Mesenchymal stem cell (in vitro differentiated cells and primary cell): ENCODE measurements around the gene RPL12.
A peak's percentile ranks its signal among the peaks of the same experiment; 100 is the strongest.

Experiments
- DNase-seq: peaks from one replicate; pipeline ENCODE4 v3.0.0-alpha.2; 2013
- H2AFZ ChIP-seq: one replicate; pipeline ENCODE4 v1.6.1; 2013; ENCODE audit warnings: low read depth, mild to moderate bottlenecking, control low read depth, inconsistent platforms, low read length, moderate library complexity
- H2AK5ac ChIP-seq: 2 replicates; pipeline ENCODE4 v1.6.1; 2013; ENCODE audit warnings: low read length, moderate library complexity, mild to moderate bottlenecking, inconsistent platforms; ENCODE audit not compliant: severe bottlenecking
- H2BK120ac ChIP-seq: one replicate; pipeline ENCODE4 v1.6.1; 2013; ENCODE audit warnings: low read depth, mild to moderate bottlenecking, inconsistent platforms, low read length, moderate library complexity
- H2BK12ac ChIP-seq, 2 experiments: one replicate each; pipeline ENCODE4 v1.6.1; 2013; ENCODE audit warnings: inconsistent platforms in 2 of 2, low read length in 2 of 2, mild to moderate bottlenecking in 2 of 2, moderate library complexity in 2 of 2, control low read depth in 1 of 2
- H2BK15ac ChIP-seq: one replicate; pipeline ENCODE4 v1.6.1; 2013; ENCODE audit warnings: mild to moderate bottlenecking, low read depth, inconsistent platforms; ENCODE audit not compliant: poor library complexity, severe bottlenecking
- H2BK5ac ChIP-seq: 2 replicates; pipeline ENCODE4 v1.6.1; 2013; ENCODE audit warnings: low read depth, mild to moderate bottlenecking, low read length, control low read depth, inconsistent platforms; ENCODE audit not compliant: poor library complexity, severe bottlenecking
- H3K14ac ChIP-seq, 2 experiments: one replicate each; pipeline ENCODE4 v1.6.1; 2013; ENCODE audit warnings: inconsistent platforms in 2 of 2, low read length in 2 of 2, control low read depth in 1 of 2, mild to moderate bottlenecking in 1 of 2, moderate library complexity in 1 of 2
- H3K18ac ChIP-seq, 2 experiments: one replicate each; pipeline ENCODE4 v1.6.1; 2013; ENCODE audit warnings: inconsistent platforms in 2 of 2, low read length in 2 of 2, control low read depth in 1 of 2, low read depth in 1 of 2, mild to moderate bottlenecking in 1 of 2
- H3K23ac ChIP-seq, 2 experiments: one replicate each; pipeline ENCODE4 v1.6.1; 2013; ENCODE audit warnings: inconsistent platforms in 2 of 2, low read length in 2 of 2, mild to moderate bottlenecking in 2 of 2, moderate library complexity in 2 of 2, control low read depth in 1 of 2
- H3K27ac ChIP-seq: 2 replicates; pipeline ENCODE4 v1.5.1; 2013; ENCODE audit warnings: mild to moderate bottlenecking, moderate library complexity, low read length, control low read depth, inconsistent platforms; ENCODE audit not compliant: poor library complexity, severe bottlenecking
- H3K27me3 ChIP-seq, 2 experiments: 2 replicates each; pipeline versions ENCODE4 v1.6.1 to v1.7.0; 2013; ENCODE audit warnings: low read length in 2 of 2, mild to moderate bottlenecking in 2 of 2, moderate library complexity in 2 of 2, control low read depth in 1 of 2, inconsistent platforms in 1 of 2; ENCODE audit not compliant: control insufficient read depth in 1 of 2, insufficient read depth in 1 of 2
- H3K36me3 ChIP-seq, 2 experiments: 2 replicates each; pipeline versions ENCODE4 v1.6.1 to v1.7.0; 2013; ENCODE audit warnings: low read length in 2 of 2, control low read depth in 1 of 2, inconsistent platforms in 1 of 2, low read depth in 1 of 2, mild to moderate bottlenecking in 1 of 2; ENCODE audit not compliant: insufficient read depth in 2 of 2, control insufficient read depth in 1 of 2
- H3K4ac ChIP-seq, 2 experiments: one replicate each; pipeline ENCODE4 v1.6.1; 2013; ENCODE audit warnings: inconsistent platforms in 2 of 2, low read length in 2 of 2, mild to moderate bottlenecking in 2 of 2, moderate library complexity in 2 of 2, control low read depth in 1 of 2, low read depth in 1 of 2
- H3K4me1 ChIP-seq: 2 replicates; pipeline ENCODE4 v1.6.1; 2013; ENCODE audit warnings: low read depth, low read length, control low read depth; ENCODE audit not compliant: control insufficient read depth, insufficient read depth
- H3K4me2 ChIP-seq: 2 replicates; pipeline ENCODE4 v1.6.1; 2013; ENCODE audit warnings: low read length, mild to moderate bottlenecking, inconsistent platforms; ENCODE audit not compliant: poor library complexity, severe bottlenecking
- H3K4me3 ChIP-seq, 2 experiments: 2 replicates each; pipeline versions ENCODE4 v1.5.1 to v1.7.0; 2013; ENCODE audit warnings: low read length in 2 of 2, mild to moderate bottlenecking in 2 of 2, control low read depth in 1 of 2, low read depth in 1 of 2; ENCODE audit not compliant: insufficient read depth in 1 of 2
- H3K79me1 ChIP-seq: replicated peaks from 2 replicates; pipeline ENCODE4 v1.6.1; 2013; ENCODE audit warnings: mild to moderate bottlenecking, control low read depth, low read length, inconsistent platforms; ENCODE audit not compliant: poor library complexity, severe bottlenecking
- H3K9ac ChIP-seq: 2 replicates; pipeline ENCODE4 v1.7.0; 2013; ENCODE audit warnings: mild to moderate bottlenecking, low read length, moderate library complexity
- H3K9me3 ChIP-seq: 2 replicates; pipeline ENCODE4 v1.7.0; 2013; ENCODE audit warnings: mild to moderate bottlenecking, low read length; ENCODE audit not compliant: control insufficient read depth
- H4K8ac ChIP-seq: one replicate; pipeline ENCODE4 v1.6.1; 2013; ENCODE audit warnings: inconsistent platforms, mild to moderate bottlenecking, low read length, moderate library complexity
- H4K91ac ChIP-seq: one replicate; pipeline ENCODE4 v1.6.1; 2013; ENCODE audit warnings: mild to moderate bottlenecking, low read length, inconsistent platforms
- WGBS: methylation state at CpG from one replicate; pipeline ENCODE4 v1.1.7; 2013; ENCODE audit warnings: mixed read lengths; 5-methylcytosine and 5-hydroxymethylcytosine counted together

RPL12 gene

GRCh38 chr9:127446713-127447415 lies 4.3 kb downstream of the RPL12 start:
- Histone ChIP-seq H3K18ac (no peak overlapping the region), H3K9me3 (peaks cover 22% of the 10 kb centered on the region), H4K91ac (no peak overlapping the region), H2AFZ (no peak overlapping the region), H2BK15ac (no peak overlapping the region), H3K27me3 (no peaks in the 10 kb centered on the region), H3K4me2 (no peak overlapping the region), H2BK5ac (no peak overlapping the region), H2BK12ac (no peak overlapping the region), H3K23ac (no peak overlapping the region), H3K79me1 (peaks cover 2% of the 10 kb centered on the region), H3K14ac (no peak overlapping the region), H3K36me3 (peaks cover 67 to 78% of the 10 kb centered on the region in 2 experiments), H3K4me1 (peaks cover 4% of the 10 kb centered on the region), H4K8ac (no peak overlapping the region), H3K27ac (peak overlapping the region; percentile 10), H3K9ac (no peak overlapping the region), H2BK120ac (no peak overlapping the region), H3K4me3 (no peak overlapping the region), H3K4ac (no peak overlapping the region), H2AK5ac (no peak overlapping the region)
- DNase-seq = no peak
- WGBS = 100% methylated on average over 7 of the region's 7 CpGs

DNA sequence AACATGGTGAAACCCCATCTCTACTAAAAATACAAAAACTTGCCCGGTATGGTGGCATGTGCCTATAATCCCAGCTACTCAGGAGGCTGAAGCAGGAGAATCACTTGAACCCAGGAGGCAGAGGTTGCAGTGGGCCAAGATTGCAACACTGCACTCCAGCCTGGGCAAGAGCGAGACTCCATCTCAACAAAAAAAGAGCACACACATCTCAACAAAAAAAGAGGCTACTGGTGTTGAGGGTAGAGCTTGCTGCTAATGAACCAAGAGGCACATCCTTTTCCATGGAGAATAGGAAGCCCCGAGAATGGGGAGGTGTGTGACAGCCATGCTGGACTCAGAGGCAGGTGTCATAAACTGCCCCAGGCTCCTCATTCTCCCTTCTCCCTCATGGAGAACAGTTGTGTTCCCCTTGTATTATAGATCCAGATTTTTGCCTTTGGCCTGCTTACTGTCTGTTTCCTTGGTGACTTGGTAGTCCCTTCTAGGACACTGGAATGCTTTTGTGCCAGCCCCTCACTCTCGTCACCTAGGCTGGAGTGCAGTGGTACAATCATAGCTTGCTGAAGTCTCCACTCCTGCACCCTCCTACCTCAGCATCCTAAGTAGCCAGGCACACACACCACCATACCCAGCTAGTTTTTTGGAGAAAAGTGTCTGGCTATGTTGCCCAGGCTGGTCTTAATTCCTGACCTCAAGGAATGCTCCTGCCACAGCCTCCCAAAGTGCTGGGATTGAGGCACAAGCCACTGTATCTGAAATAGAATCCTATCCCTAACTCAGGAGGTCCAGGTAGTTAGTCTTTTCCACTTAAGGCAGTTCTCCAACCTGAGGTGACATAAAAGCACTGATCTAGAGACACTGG lies 5.1 kb downstream of the RPL12 start:
- H3K4me1 ChIP-seq = peaks cover 3% of the 10 kb centered on the region
- no peak overlapping the region for H2BK15ac ChIP-seq
- DNase-seq = no peak
- peaks cover 22% of the 10 kb centered on the region for H3K9me3 ChIP-seq
- no peak overlapping the region for H2AK5ac ChIP-seq
- H2BK120ac ChIP-seq = no peak overlapping the region
- peak overlapping the region; percentile 10 for H3K27ac ChIP-seq
- H3K9ac ChIP-seq = no peak overlapping the region
- no peak overlapping the region for H2AFZ ChIP-seq
- 70% methylated on average over 3 of the region's 4 CpGs for WGBS
- no peak overlapping the region for H4K8ac ChIP-seq
- H2BK12ac ChIP-seq = no peak overlapping the region
- H3K4ac ChIP-seq = no peak overlapping the region
- H3K18ac ChIP-seq = no peak overlapping the region
- peak overlapping the region in 1 of 2 experiments; percentile 23 for H3K23ac ChIP-seq
- H3K4me3 ChIP-seq = no peak overlapping the region
- no peaks in the 10 kb centered on the region for H3K27me3 ChIP-seq
- H3K36me3 ChIP-seq = peaks cover 72 to 81% of the 10 kb centered on the region in 2 experiments
- no peak overlapping the region for H3K4me2 ChIP-seq
- H2BK5ac ChIP-seq = no peak overlapping the region
- H4K91ac ChIP-seq = no peak overlapping the region
- H3K14ac ChIP-seq = no peak overlapping the region
- peaks cover under 1% of the 10 kb centered on the region for H3K79me1 ChIP-seq

DNA sequence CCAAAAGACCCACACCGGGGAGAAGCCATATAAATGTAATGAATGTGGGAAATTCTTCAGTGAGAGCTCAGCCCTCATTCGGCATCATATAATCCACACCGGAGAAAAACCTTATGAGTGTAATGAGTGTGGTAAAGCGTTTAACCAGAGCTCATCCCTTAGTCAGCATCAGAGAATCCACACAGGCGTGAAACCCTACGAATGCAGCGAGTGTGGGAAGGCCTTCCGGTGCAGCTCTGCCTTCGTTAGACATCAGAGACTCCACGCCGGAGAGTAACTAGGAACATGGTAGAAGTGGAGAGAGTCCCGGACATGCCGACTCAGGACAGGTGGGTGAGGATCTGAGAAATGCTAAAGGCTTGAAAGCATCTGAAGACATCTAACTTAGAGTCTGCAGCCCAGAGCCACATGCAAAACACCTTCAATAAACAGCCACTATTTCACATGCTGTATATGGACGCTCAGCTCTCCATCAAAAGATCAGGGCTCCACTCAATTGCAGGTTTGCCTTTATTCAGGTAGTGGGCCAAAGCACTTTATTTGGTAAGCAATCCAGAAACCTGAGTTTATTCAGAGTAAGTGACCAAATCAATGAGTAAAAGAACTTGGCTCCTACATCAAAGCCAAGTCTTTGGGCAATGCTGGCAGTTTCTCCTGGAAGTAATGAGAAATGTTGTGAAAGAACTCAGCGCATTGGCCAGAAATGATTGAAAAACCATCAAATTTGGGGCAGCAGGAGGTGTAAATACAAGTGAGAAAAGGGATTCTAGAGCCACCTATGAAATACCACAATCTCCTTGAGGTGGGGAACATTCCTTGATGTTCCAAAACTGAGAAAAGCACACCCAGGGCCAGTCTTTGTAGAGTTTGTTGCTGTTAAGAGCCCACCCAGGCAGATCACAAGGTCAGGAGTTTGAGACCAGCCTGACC lies 6.0 kb downstream of the RPL12 start:
- no peak overlapping the region for H3K4me2 ChIP-seq
- peaks cover 81 to 88% of the 10 kb centered on the region in 2 experiments for H3K36me3 ChIP-seq
- peaks cover 3% of the 10 kb centered on the region for H3K4me1 ChIP-seq
- no peak overlapping the region for H3K14ac ChIP-seq
- WGBS = 99% methylated on average over 14 of the region's 15 CpGs
- no peak overlapping the region for H3K27ac ChIP-seq
- peak overlapping the region in 1 of 2 experiments; percentile 16 for H3K4me3 ChIP-seq
- no peak overlapping the region for H2BK15ac ChIP-seq
- no peak overlapping the region for H2BK120ac ChIP-seq
- no peak overlapping the region for H2AK5ac ChIP-seq
- no peak overlapping the region for H3K23ac ChIP-seq
- H3K79me1 ChIP-seq = peaks cover 3% of the 10 kb centered on the region
- H2AFZ ChIP-seq = no peak overlapping the region
- H3K18ac ChIP-seq = no peak overlapping the region
- no peak overlapping the region for H4K91ac ChIP-seq
- H3K27me3 ChIP-seq = no peaks in the 10 kb centered on the region
- no peak for DNase-seq
- H3K9ac ChIP-seq = no peak overlapping the region
- H4K8ac ChIP-seq = no peak overlapping the region
- H3K4ac ChIP-seq = no peak overlapping the region
- no peak overlapping the region for H2BK12ac ChIP-seq
- no peak overlapping the region for H2BK5ac ChIP-seq
- peaks cover 22% of the 10 kb centered on the region for H3K9me3 ChIP-seq
